MV-4-11 (cell line): ENCODE data around the gene CMIP.

Source experiments
- DNase-seq: peaks from one replicate; lab custom pipeline; 2025; lab: John Stamatoyannopoulos, UW

The CMIP gene

GRCh38 chr16:81586977-81587625 lies 142.5 kb downstream of the CMIP start:
- DNase-seq, result no peak

GRCh38 chr16:81587626-81588160 lies 143.1 kb downstream of the CMIP start:
- DNase-seq, result no peak

DNA sequence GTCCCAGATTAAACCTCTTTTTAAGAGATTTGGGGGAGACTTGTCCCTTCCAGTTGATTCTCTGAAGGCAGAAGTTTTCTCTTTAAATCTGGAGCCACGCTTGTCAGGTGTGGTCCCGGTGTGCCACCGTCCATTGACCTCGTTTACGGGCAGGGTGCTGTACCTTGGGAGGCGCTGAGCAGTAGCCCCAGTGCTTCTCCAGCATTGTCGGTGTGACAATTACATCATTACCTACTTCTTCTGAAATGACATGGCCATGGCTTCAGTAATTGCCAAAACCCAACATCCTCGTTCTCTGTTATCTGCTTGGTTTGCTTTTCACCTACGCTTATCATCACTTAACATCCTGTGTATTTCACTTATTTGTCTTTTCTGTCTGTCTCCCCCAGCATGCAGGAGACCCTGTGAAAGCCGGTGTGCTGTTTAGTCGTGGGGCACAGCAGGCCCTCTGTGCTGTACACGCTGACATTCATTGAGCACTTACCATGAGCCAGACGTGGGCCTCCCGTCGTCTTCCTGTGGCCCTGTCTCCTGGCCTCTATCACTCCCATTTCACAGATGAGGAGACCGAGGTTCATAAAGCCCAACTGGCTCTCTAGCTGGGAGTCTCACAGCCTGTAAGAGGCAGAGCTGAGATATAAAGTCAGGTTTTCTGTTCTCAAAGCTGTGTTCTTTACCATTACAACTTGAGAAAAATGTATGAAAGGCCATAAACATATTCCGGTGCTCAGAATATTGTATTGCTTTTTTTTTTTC lies 143.9 kb downstream of the CMIP start:
- DNase-seq, result no peak

DNA sequence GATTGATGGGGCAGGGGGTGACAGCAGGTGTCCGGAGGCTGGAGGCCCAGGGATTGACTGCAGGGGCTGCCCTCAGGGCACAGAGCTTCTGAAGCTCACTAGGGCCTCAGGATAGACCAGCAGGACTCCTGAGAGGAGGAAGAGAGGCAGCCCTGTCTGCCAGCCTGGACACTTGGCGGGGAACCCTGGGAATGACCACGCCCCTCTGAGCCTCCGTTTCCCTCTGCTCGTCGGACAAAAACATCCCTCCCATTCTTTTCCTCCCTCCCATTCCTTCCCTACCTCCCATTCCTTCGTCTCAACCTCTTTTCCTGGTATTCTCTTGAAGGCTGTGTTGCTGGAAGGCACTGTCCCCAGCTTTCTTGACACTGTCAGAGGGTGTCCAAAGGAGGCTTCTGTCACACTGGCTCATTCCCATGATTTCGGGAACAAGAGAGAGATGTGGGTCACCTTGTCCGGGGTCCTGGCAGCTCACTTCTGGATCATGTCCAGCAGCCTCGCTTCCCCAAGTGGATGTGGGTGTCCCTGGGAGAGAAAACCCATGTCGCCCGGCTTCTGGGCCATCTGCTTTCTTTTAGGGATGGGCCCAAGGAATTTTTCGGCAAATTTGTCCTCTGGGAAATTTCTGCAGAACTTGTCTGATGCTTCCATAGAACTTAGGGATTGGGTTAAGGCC lies 145.5 kb downstream of the CMIP start:
- no peak for DNase-seq

GRCh38 chr16:81590714-81591544 lies 146.3 kb downstream of the CMIP start:
- no peak for DNase-seq

DNA sequence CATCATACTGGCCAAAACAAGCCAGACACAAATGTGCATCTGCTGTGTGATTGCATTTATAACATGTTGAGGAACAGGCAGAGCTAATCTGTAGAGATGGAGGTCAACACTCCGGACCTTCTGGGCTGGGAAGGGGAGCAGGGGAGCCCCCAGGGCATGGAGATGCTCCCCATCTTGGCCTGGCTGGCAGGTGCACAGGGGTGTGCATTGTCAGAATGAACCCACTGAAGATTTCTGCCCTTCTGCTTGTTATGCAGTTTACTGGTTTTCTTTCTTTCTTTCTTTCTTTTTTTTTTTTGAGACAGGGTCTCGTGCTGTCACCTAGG lies 146.9 kb downstream of the CMIP start:
- DNase-seq, result no peak

DNA sequence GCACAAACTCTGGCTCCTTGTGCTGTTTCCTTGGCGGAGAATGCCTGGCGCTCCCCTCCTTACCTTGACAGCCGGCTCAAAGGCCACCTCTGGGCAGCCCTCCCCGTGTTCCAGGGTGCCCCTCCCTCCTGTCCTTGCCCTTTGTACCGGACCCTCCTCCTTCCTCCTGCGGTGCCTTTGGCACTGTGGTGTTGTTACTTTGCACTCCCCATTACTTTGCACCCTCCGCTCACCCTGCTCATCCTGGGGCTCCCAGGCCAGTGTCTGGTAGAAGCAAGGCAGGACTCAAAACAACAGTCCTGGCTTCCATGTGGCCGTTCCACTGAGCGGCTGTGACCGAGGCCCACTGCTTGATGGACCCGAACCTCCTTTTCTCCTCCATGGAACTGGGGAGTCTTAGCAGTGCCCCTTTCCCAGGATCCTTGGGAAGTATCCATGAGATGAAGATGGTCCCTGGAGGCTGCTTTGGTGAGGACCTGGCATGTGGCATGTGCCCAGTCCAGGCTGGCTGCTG lies 147.8 kb downstream of the CMIP start:
- DNase-seq, result no peak

GRCh38 chr16:81593481-81593880 lies 148.9 kb downstream of the CMIP start:
- DNase-seq, result no peak

DNA sequence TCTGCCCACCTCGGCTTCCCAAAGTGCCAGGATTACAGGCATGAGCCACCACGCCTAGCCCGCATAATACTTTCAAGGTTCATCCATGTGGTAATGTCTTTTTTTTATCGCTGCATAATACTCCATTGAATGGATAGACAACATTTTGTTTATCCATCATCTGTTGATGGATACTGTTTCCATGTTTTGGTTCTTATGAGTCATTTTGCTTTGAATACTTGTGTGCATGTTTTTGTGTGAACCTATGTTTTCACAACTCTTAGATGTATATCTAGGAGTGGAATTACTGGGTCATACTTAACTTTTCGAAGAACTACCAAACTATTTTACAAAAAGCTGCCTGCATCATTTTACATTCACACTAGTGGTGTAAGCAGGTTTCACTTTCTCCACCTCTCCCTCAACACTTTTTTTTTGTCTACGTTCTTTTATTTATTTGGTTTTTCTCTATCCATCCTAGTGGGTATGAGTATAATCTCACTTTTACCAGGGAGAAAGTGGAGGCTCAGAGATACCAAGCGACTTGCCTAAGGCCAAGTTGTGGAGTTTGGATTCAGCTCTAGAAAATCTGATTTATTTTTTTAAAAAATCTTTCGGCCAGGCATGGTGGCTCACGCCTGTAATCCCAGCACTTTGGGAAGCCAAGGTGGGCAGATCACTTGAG lies 151.2 kb downstream of the CMIP start:
- DNase-seq, result no peak

DNA sequence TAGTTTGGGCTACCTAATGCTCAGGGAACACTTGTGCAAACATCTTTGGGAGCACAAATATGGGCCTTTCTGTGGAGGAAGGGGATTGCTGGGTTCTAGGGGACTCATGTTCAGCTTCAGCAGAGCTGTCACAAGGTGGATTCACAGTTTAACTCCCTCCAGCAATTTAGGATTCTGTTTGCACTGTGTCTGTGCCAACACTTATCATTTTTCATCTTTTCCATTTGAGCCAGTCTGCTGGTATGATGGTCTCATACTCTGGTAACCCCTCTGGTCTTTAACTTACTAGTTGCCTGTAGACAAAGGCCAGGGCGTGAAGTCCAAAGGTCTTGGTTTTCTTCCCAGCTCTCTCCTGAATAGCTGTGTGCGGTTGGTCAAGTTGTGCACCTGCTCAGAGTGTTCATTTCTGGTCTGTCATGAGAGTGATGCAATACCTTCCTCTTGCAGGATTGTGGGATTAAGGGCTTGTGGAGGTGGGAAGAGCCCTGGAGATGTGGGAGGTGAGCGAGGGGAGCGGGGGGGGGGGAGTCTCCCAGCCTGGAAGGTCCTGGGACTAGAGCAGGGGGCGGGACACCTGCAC lies 152.6 kb downstream of the CMIP start:
- no peak for DNase-seq

DNA sequence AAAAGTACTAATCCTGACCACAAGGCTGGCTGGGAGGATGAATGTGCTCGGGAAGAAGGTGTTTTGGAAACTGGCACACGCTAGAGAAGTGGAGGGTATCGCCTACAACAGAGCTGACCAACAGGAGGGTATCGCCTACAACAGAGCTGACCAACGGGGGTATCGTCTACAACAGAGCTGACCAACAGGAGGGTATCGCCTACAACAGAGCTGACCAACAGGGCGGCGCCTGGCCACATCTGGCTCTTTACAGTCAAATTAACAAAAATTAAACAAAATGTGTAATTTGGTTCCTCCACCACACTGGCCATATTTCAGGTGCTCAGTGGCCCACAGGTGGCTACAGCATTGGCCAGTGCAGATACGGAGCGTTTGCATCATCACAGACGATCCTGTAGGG lies 153.5 kb downstream of the CMIP start:
- DNase-seq, result peak; percentile 30

DNA sequence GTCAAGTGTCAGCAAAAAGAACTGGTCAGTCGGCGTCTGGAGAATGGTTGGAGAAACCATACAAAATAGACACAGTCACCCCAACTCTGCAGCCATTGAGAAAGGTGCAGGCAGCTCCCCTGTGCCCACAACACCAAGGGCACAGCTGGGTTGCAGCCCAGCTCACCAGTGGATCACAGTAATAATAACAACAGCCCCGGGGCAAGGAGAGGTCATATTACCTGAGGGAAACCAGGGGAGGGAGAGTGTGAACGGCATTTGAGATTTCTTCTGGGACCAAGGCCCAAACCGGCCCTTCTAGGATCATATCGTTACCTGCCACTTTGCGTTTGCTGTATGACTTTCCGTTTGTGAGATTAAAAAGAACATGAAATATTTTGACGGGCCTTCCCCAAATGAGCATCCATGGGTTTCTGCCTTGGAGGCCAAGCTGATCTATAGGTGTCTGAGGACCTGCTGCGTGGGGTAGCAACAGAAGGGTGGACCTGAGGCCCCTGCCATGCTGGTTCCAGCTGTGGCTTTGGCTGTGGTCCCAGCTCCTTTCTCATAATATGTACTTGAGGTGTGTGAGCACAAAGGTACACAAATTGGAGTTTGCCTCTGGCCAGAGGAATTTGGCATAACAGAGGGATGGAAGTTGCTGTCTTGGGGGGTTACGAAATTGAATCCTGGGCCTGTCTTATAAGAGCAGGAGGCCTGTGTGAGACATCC lies 154.6 kb downstream of the CMIP start:
- no peak for DNase-seq

DNA sequence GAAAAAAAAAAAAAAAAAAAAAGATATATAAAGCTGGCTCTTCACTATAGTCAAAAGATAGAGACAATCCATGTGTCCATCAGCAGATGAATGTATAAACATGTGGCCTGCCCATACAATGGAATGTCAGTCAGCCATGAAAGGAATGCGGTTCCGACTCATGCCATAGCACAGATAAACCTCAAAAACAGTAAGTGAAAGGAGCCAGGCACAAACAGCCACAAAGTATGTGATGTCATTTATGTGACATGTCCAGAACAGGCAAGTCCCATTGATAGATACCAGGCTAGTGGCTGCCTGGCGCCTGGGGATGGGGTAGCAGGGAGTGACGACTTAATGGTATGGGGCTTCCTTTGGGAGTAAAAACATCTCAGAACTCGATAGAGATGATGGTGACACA lies 155.7 kb downstream of the CMIP start:
- DNase-seq, result no peak

- no peak for DNase-seq
Measured at GRCh38 chr16:81601008-81601428, 156.4 kb downstream of the CMIP start.

DNA sequence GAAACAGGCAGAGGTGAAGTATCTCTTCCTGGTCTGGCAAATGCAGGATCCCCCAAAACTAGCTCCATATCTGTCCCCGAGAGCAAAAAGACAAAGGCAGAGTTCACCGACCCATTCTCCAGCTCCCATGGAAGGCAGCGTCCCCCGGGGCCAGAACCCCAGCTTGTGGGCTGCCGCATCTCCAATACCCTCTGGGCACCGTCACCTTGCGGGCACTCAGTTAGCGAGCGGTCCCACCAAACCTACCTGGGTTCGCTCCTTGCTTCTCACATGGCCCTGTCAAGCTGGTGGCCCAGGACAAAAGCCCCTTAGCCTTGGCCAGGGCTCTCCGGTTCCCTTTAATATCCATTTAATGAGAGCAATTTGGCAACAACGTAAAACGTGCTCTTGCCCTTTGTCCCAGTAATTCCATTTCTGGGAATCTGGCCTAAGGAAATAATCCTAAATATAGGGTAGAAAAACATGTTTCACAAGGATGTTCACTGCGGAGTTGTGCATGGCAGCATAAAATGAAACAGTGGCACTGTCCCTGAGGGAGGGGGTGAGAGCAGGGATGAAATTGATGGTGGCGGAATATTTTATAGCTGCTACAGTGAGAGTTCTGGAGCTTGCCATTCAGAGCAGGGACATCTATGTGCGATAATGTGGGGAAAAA lies 157.1 kb downstream of the CMIP start:
- DNase-seq, result no peak

DNA sequence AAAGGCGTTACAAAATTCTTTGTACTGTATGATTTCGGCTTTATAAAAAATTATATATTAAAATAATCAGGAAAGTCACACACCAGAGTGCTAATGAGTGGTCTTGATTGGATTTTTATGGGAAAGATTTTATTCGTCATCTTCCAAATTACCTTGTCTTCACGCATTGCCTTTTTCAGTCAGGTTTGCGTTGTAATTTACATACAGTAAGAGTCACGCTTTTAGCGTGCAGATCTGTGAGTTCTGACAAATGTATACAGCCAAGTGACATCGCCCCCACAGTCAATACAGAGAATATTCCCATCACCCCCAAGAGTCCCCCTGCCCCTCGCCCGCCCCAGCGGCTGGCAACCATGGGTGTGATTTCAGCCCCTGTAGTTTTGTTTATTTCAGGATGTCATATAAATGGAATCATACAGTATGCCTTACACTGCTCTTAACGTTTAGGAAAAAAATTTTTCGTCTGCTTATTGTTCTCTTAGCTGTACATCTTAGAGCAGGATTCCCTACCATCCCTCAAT lies 157.7 kb downstream of the CMIP start:
- DNase-seq, result no peak

DNA sequence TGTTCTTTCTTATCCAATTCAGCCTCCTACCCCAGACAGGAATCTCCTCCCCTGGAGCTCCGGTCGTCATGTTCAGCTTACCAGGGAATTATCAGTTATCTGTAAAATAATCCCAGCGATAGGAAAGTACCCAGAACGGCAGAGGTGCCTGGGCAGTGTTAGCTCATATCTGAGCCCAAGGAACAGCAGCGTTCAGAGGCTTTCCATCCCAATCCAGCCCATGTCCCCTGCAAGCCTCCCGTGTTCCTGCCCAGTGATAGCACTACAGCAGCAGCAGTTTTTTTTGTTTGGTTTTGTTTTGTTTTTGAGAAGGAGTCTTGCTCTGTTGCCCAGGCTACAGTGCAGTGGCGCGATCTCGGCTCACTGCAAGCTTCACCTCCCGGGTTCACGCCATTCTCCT lies 158.2 kb downstream of the CMIP start:
- DNase-seq, result no peak

GRCh38 chr16:81604960-81605383 lies 160.4 kb downstream of the CMIP start:
- DNase-seq, result no peak

- no peak for DNase-seq
Measured at GRCh38 chr16:81606039-81606438, 161.4 kb downstream of the CMIP start.

GRCh38 chr16:81607006-81607405 lies 162.4 kb downstream of the CMIP start:
- no peak for DNase-seq
